Neural crest cell (in vitro differentiated cells): ENCODE data around the gene FPR1. TPM values are rescaled to one million over a fixed set of nuclear protein-coding genes. Genes with fewer than 3 reads are reported as not detected.

ENCODE experiments used
- DNase-seq: peaks from one replicate; pipeline ENCODE4 v3.0.0; 2021; ENCODE audit warnings: low read depth, mixed read lengths, low spot score
- H3K27ac Mint-ChIP-seq: one replicate; pipeline ENCODE4 v1.8.0; 2021; ENCODE audit warnings: mild to moderate bottlenecking, mixed read lengths; ENCODE audit not compliant: unreplicated experiment
- H3K27me3 Mint-ChIP-seq: 2 replicates; pipeline ENCODE4 v1.8.0; 2021; ENCODE audit warnings: low read depth, mild to moderate bottlenecking, mixed read lengths
- H3K36me3 Mint-ChIP-seq: 2 replicates; pipeline ENCODE4 v1.8.0; 2021; ENCODE audit warnings: low read depth, mild to moderate bottlenecking, mixed read lengths
- H3K4me1 Mint-ChIP-seq: 2 replicates; pipeline ENCODE4 v1.8.0; 2021; ENCODE audit warnings: mixed read lengths
- H3K4me3 Mint-ChIP-seq: one replicate; pipeline ENCODE4 v1.8.0; 2021; ENCODE audit warnings: mild to moderate bottlenecking, mixed read lengths
- H3K9me3 Mint-ChIP-seq: 2 replicates; pipeline ENCODE4 v1.8.0; 2021; ENCODE audit warnings: mixed read lengths
- total RNA-seq: library from RNA; stranded (reverse); gene quantifications from 2 replicates; pipeline ENCODE4 v1.2.1, GENCODE V29; 2021
- TF ChIP-seq, protein P1 (sequence below): fragments of 200-600 bp; sonication (generic); conservative IDR thresholded peaks from 2 replicates; pipeline ENCODE4 v1.5.0; 2021; ENCODE audit warnings: antibody characterized with exemption, mild to moderate bottlenecking

The FPR1 gene
- total RNA-seq, 1 donor from 2014 or later = not detected

GRCh38 chr19:51789061-51789795 is 37.5 kb upstream of the FPR1 start:
- Mint-ChIP-seq H3K36me3 (no peaks in the 10 kb centered on the region), H3K27me3 (peaks cover 3% of the 10 kb centered on the region), H3K9me3 (peaks cover 6% of the 10 kb centered on the region), H3K4me1 (no peaks in the 10 kb centered on the region), H3K27ac (no peak overlapping the region), H3K4me3 (no peak overlapping the region)
- TF ChIP-seq, protein P1, sequence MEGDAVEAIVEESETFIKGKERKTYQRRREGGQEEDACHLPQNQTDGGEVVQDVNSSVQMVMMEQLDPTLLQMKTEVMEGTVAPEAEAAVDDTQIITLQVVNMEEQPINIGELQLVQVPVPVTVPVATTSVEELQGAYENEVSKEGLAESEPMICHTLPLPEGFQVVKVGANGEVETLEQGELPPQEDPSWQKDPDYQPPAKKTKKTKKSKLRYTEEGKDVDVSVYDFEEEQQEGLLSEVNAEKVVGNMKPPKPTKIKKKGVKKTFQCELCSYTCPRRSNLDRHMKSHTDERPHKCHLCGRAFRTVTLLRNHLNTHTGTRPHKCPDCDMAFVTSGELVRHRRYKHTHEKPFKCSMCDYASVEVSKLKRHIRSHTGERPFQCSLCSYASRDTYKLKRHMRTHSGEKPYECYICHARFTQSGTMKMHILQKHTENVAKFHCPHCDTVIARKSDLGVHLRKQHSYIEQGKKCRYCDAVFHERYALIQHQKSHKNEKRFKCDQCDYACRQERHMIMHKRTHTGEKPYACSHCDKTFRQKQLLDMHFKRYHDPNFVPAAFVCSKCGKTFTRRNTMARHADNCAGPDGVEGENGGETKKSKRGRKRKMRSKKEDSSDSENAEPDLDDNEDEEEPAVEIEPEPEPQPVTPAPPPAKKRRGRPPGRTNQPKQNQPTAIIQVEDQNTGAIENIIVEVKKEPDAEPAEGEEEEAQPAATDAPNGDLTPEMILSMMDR = no peak
- no peak for DNase-seq

DNA sequence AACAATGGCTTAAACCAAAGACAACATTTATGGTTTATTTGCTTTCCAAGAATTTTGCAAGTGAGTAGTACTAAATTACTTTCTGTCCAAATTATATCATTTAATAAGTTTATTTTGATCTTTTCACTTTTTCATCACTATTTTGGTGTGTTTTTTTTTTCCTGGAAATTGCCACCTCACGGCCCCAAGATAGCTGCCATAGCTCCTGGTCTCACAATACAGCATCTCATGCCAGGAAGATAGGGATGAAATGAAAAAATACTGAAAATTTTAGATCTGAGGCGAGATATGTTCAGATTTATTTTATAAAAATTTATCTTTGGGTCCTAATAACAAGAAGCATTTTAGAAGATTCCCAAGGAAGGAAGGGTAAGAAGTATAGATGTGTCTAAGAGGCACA is 36.4 kb upstream of the FPR1 start:
- no peaks in the 10 kb centered on the region for H3K4me1 Mint-ChIP-seq
- H3K27me3 Mint-ChIP-seq = peaks cover 3% of the 10 kb centered on the region
- H3K9me3 Mint-ChIP-seq = peaks cover 3% of the 10 kb centered on the region
- H3K36me3 Mint-ChIP-seq = no peaks in the 10 kb centered on the region
- no peak for DNase-seq
- TF ChIP-seq, protein P1 = no peak
- H3K4me3 Mint-ChIP-seq = no peak overlapping the region
- no peak overlapping the region for H3K27ac Mint-ChIP-seq

DNA sequence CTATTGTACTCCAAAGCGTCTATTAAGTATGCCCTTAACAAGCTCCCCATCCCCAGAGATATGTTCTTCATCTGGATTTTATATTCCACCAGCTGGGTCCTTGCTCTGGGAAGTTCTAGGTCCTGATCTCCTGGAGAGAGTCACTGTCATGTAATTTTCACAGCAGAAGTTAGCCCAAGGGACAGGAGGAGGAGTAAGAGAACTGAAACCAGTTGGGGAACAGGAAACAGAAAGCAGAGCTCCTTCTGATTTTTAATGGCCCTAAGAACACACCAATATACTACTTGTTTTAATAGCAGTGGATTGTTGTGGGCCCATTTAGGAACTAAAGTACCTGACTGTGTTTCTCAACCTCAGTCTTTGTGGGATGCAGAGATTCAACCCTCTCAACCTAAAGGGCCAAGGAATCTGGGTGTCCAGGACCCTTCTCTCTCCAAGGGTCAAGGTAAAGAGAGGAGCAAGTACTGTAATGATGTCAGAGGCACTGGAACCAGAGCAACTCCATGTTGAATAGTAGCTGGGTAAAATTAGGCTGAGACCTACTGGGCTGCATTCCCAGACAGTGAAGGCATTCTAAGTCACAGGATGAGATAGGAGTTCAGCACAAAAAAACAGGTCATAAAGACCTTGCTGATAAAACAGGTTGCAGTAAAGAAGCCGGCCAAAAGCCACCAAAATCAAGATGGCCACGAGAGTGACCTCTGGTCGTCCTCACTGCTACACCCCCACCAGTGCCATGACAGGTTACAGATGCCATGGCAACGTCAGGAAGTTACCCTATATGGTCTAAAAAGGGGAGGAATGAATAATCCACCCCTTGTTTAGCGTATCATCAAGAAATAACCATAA is 35.2 kb upstream of the FPR1 start:
- Mint-ChIP-seq H3K4me3 (no peak overlapping the region), H3K4me1 (no peaks in the 10 kb centered on the region), H3K9me3 (no peaks in the 10 kb centered on the region), H3K27ac (no peak overlapping the region), H3K27me3 (peaks cover 9% of the 10 kb centered on the region), H3K36me3 (no peaks in the 10 kb centered on the region)
- DNase-seq = no peak
- TF ChIP-seq, protein P1 = no peak

DNA sequence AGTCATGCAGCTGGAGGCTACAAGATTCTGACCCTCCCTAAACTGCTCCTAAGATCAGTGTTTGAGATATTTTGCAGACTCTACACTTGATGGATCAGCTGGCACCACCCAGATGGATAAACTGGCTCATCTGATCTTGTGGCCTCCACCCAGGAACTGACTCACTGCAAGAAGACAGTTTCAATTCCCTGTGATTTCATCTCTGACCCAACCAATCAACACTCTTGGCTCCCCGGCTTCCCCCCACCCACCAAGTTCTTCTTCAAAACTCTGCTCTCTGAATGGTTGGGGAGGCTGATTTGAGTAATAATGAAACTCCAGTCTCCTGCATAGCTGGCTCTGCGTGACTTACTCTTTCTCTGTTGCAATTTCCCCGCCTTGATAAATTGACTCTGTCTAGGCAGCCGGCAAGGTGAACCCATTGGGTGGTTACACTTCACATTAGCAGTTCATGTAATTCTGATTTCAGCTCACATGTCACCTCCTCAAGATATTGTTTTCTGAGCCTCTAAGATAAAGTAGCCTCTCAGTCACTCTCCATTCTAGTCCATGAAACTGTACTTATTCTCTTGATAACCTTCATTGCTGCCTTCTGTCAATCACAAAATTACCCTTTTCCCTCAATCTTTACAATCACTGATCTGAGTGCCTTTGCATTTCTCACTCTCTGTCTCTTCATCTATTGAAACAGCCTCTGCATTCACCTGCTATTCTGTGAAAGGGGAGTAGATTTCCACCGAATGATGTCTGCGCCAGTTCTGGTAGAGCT is 33.4 kb upstream of the FPR1 start:
- Mint-ChIP-seq H3K27me3 (peaks cover 21% of the 10 kb centered on the region), H3K27ac (no peak overlapping the region), H3K4me3 (no peak overlapping the region), H3K4me1 (no peaks in the 10 kb centered on the region), H3K36me3 (no peaks in the 10 kb centered on the region), H3K9me3 (no peaks in the 10 kb centered on the region)
- TF ChIP-seq, protein P1 = no peak
- DNase-seq = no peak

- H3K4me1 Mint-ChIP-seq = no peaks in the 10 kb centered on the region
- H3K27me3 Mint-ChIP-seq = peaks cover 29% of the 10 kb centered on the region
- TF ChIP-seq, protein P1 = no peak
- H3K4me3 Mint-ChIP-seq = no peak overlapping the region
- no peak overlapping the region for H3K27ac Mint-ChIP-seq
- no peaks in the 10 kb centered on the region for H3K9me3 Mint-ChIP-seq
- H3K36me3 Mint-ChIP-seq = no peaks in the 10 kb centered on the region
- DNase-seq = no peak
Observed at GRCh38 chr19:51784109-51784785, 32.6 kb upstream of the FPR1 start.
